ENCODE data around the gene PDE4D. TPM values are rescaled to one million over a fixed set of nuclear protein-coding genes. Genes with fewer than 3 reads are reported as not detected.

The PDE4D gene
- total and polyA plus RNA-seq, 2 experiments from 2014 or later, result 21.9 to 54.2 TPM

DNA sequence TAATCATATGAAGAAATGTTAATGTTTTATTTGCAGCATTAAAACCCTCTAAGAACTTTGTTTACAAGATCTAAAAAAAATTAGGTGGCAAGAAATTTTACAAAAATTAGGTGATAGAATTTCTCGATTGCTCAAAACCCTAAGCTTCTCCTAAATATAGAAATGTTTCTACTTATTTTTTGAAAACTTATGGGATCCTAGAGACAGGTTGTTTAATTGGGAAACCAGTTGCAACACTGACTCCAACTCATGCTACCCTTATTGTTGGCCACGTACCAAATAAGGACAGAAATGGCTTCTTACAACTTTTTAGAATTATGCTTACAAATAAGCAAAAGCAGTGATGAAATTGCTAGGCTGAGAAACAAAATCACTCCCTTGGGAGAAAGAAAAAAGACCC is 531.1 kb downstream of the PDE4D start:
- H3K4me3 ChIP-seq, result no peak overlapping the region
- H3K27ac ChIP-seq, result no peak overlapping the region
- DNase-seq (ENCODE audit: low read depth in 1 of 2, low spot score in 1 of 2), result no peak
- H3K36me3 ChIP-seq, result no peaks in the 10 kb centered on the region
- no peak for TF ChIP-seq CTCF (IDR thresholded peaks at IDR 0.05; ENCODE audit: low read depth, low read length)
- H3K9me3 ChIP-seq (ENCODE audit: low read depth), result no peaks in the 10 kb centered on the region
- no peaks in the 10 kb centered on the region for H3K27me3 ChIP-seq
- peaks cover 51% of the 10 kb centered on the region for H3K4me1 ChIP-seq (ENCODE audit: low read depth)

DNA sequence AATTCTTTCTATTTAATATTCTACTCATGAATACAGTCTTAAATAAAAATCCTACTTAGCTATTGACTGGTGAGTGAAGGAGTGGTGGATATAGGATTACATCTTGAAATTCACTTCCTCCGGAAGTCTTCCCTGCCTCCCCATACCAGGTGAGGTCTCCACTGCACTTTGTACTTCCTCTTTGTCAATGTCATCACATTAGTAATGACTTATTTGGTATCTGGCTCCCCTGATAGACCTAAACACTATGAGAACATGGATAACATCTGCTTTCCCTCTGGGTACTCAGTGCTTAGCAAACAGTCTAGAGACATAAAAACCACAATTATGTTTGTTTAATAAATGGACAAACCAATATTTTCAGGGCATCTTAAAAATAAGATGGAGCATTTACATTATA is 532.1 kb downstream of the PDE4D start:
- no peak for TF ChIP-seq CTCF (IDR thresholded peaks at IDR 0.05; ENCODE audit: low read depth, low read length)

GRCh38 chr5:59360130-59360555 is 533.4 kb downstream of the PDE4D start:
- Histone ChIP-seq H3K9me3 (ENCODE audit: low read depth) (no peaks in the 10 kb centered on the region), H3K4me3 (no peak overlapping the region), H3K27ac (peak overlapping the region; percentile 97), H3K4me1 (ENCODE audit: low read depth) (peaks cover 46% of the 10 kb centered on the region), H3K27me3 (no peaks in the 10 kb centered on the region), H3K36me3 (no peaks in the 10 kb centered on the region)
- DNase-seq (ENCODE audit: low read depth in 1 of 2, low spot score in 1 of 2), result peak in 1 of 2 donors; percentile 92
- TF ChIP-seq CTCF (IDR thresholded peaks at IDR 0.05; ENCODE audit: low read depth, low read length), result no peak

More for the DNA sequence above, 532.1 kb downstream of the PDE4D start:
- Histone ChIP-seq H3K27ac (no peak overlapping the region), H3K9me3 (ENCODE audit: low read depth) (no peaks in the 10 kb centered on the region), H3K36me3 (no peaks in the 10 kb centered on the region), H3K27me3 (no peaks in the 10 kb centered on the region), H3K4me1 (ENCODE audit: low read depth) (peaks cover 48% of the 10 kb centered on the region), H3K4me3 (no peak overlapping the region)
- DNase-seq (ENCODE audit: low read depth in 1 of 2, low spot score in 1 of 2), result no peak

- H3K4me3 ChIP-seq, result peak overlapping the region; percentile 13
These were observed 535.3 kb downstream of the PDE4D start for GRCh38 chr5:59358005-59358861.

GRCh38 chr5:59357381-59357977 is 536.0 kb downstream of the PDE4D start:
- DNase-seq (ENCODE audit: low read depth in 1 of 2, low spot score in 1 of 2), result peak; percentile 87 to 90
- peak overlapping the region; percentile 53 for H3K4me3 ChIP-seq
- H3K9me3 ChIP-seq (ENCODE audit: low read depth), result no peaks in the 10 kb centered on the region
- no peaks in the 10 kb centered on the region for H3K36me3 ChIP-seq
- H3K4me1 ChIP-seq (ENCODE audit: low read depth), result peaks cover 46% of the 10 kb centered on the region
- peak overlapping the region; percentile 97 for H3K27ac ChIP-seq
- no peaks in the 10 kb centered on the region for H3K27me3 ChIP-seq
- TF ChIP-seq CTCF (IDR thresholded peaks at IDR 0.05; ENCODE audit: low read depth, low read length), result no peak

More at GRCh38 chr5:59358005-59358861, 535.3 kb downstream of the PDE4D start:
- H3K27ac ChIP-seq, result peak overlapping the region; percentile 97
- H3K9me3 ChIP-seq (ENCODE audit: low read depth), result no peaks in the 10 kb centered on the region
- DNase-seq (ENCODE audit: low read depth in 1 of 2, low spot score in 1 of 2), result peak; percentile 63 to 96
- no peaks in the 10 kb centered on the region for H3K36me3 ChIP-seq
- no peaks in the 10 kb centered on the region for H3K27me3 ChIP-seq
- no peak for TF ChIP-seq CTCF (IDR thresholded peaks at IDR 0.05; ENCODE audit: low read depth, low read length)
- peaks cover 46% of the 10 kb centered on the region for H3K4me1 ChIP-seq (ENCODE audit: low read depth)

Measured in cardiac muscle cell (in vitro differentiated cells and primary cell).